Left lobe of liver (tissue), 2 donors: ENCODE data around the gene CATSPER4. TPM values are rescaled to one million over a fixed set of nuclear protein-coding genes. Genes with fewer than 3 reads are reported as not detected.

ENCODE experiments used
- ATAC-seq: fragments of 200-7000 bp; cut with Tn5 transposase; one replicate; pipeline ENCODE4 v1.9.1; 2020; ENCODE audit warnings: mild to moderate bottlenecking, moderate library complexity
- DNase-seq: peaks from one replicate; pipeline ENCODE4 v3.0.0-alpha.2; 2020; ENCODE audit warnings: low spot score
- total RNA-seq: library from RNA; stranded (reverse); gene quantifications from one replicate; pipeline ENCODE4 v1.2.1, GENCODE V29; 2021
- donor health status: DM: no; HTN: no; CAD: no; lungs with moderate emphysema.
- donor health status: DM: no; HTN: yes; CAD: no.

The CATSPER4 gene
- total RNA-seq, 1 donor from 2014 or later: not detected

GRCh38 chr1:26234644-26235370 lies 44.4 kb downstream of the CATSPER4 start:
- ATAC-seq (peak; percentile 3), DNase-seq (no peak)

- no peak for DNase-seq
- no peak for ATAC-seq
Measured at GRCh38 chr1:26237230-26237966, 47.0 kb downstream of the CATSPER4 start.

GRCh38 chr1:26239936-26240335 lies 49.5 kb downstream of the CATSPER4 start:
- ATAC-seq: no peak
- no peak for DNase-seq

Other genes starting within 250 kb of the CATSPER4 start
- gene PAFAH2, start 192.5 kb upstream of the CATSPER4 start, total RNA-seq: 23.1 TPM
- not detected for gene EXTL1, start 168.8 kb upstream of the CATSPER4 start, total RNA-seq
- 0.33 TPM for gene SLC30A2, start 144.5 kb upstream of the CATSPER4 start, total RNA-seq
- 0.20 TPM for gene TRIM63, start 123.0 kb upstream of the CATSPER4 start, total RNA-seq
- gene PDIK1L, start 78.8 kb upstream of the CATSPER4 start, total RNA-seq: 6.3 TPM
- gene FAM110D, start 31.5 kb upstream of the CATSPER4 start, total RNA-seq: 0.28 TPM
- gene C1orf232, start 21.6 kb upstream of the CATSPER4 start, total RNA-seq: not detected
- 23.7 TPM for gene ZNF593, start 20.7 kb upstream of the CATSPER4 start, total RNA-seq
- not detected for gene ZNF593OS, start 18.8 kb upstream of the CATSPER4 start, total RNA-seq
- gene CNKSR1, start 13.1 kb upstream of the CATSPER4 start, total RNA-seq: 0.63 TPM
- 5.5 TPM for gene CEP85, start 43.6 kb downstream of the CATSPER4 start, total RNA-seq
- 31.5 TPM for gene SH3BGRL3, start 89.5 kb downstream of the CATSPER4 start, total RNA-seq
- 7.8 TPM for gene UBXN11, start 116.0 kb downstream of the CATSPER4 start, total RNA-seq
- 3.0 TPM for gene CD52, start 127.4 kb downstream of the CATSPER4 start, total RNA-seq
- 0.18 TPM for gene CRYBG2, start 163.5 kb downstream of the CATSPER4 start, total RNA-seq
- not detected for gene ZNF683, start 182.1 kb downstream of the CATSPER4 start, total RNA-seq
- 1.1 TPM for gene LIN28A, start 220.2 kb downstream of the CATSPER4 start, total RNA-seq
- 25.9 TPM for gene DHDDS, start 241.7 kb downstream of the CATSPER4 start, total RNA-seq